HCT116 (cell line): ENCODE results near the gene TEX2. TPM values are rescaled to one million over a fixed set of nuclear protein-coding genes. Genes with fewer than 3 reads are reported as not detected.

ENCODE experiments used
- ATAC-seq: fragments of 200-7000 bp; cut with Tn5 transposase; 2 replicates; pipeline ENCODE4 v1.9.1; 2020; ENCODE audit warnings: mild to moderate bottlenecking, moderate library complexity
- BruUV-seq: library from RNA; stranded (reverse); fragments of 400-500 nt; replicated peaks from 2 replicates; lab custom pipeline; 2021; lab: Mats Ljungman, UMichigan
- CTCF ChIA-PET: fragments of 300-600 bp; sonication (Branson Sonifier 250); formaldehyde crosslinking; loops from one replicate; lab custom pipeline; 2021; ENCODE audit warnings: antibody characterized with exemption; lab: Charles Lee
- POLR2A ChIA-PET: fragments of 300-600, 350-600 bp; sonication (Branson Sonifier 250); formaldehyde crosslinking; loops from one replicate; lab custom pipeline; 2021; ENCODE audit warnings: antibody characterized with exemption; lab: Charles Lee
- RAD21 ChIA-PET, 2 experiments: fragments of 300-600 bp; sonication (Branson Sonifier 250); formaldehyde crosslinking; loops; one replicate each; lab custom pipeline; 2023; ENCODE audit warnings: low total read pairs in 2 of 2; ENCODE audit not compliant: uncharacterized antibody in 2 of 2, unreplicated experiment in 2 of 2, low non-redundant PET in 1 of 2; lab: Charles Lee
- DNase-seq: peaks from one replicate; pipeline ENCODE4 v3.0.0-alpha.2; 2010; ENCODE audit warnings: low read depth, low spot score
- H2AFZ ChIP-seq: fragments of 200-600 bp; shearing (Covaris generic), sonication (generic); 2 replicates; pipeline ENCODE4 v1.6.1; 2017; ENCODE audit warnings: low read depth, mixed run types, mixed read lengths, antibody characterized with exemption, low read length; ENCODE audit not compliant: poor library complexity, severe bottlenecking
- H3K27ac ChIP-seq: 2 replicates; pipeline ENCODE4 v1.5.1; 2012; ENCODE audit warnings: low read depth, low read length
- H3K27me3 ChIP-seq: fragments of 200-600 bp; sonication (generic); 2 replicates; pipeline ENCODE4 v1.6.1; 2016; ENCODE audit warnings: mixed run types, low read length, mixed read lengths; ENCODE audit not compliant: insufficient read depth
- H3K36me3 ChIP-seq, 2 experiments: fragments of 200-500 bp in 1 of 2; fragments of 200-600 bp in 1 of 2; sonication (Bioruptor generic) in 1 of 2; sonication (generic) in 1 of 2; 2 replicates each; pipeline versions ENCODE4 v1.5.1 to v1.6.1; 2014 to 2016; ENCODE audit warnings: low read length in 2 of 2, inconsistent platforms in 1 of 2, mixed read lengths in 1 of 2, mixed run types in 1 of 2; ENCODE audit not compliant: insufficient read depth in 2 of 2, control insufficient read depth in 1 of 2
- H3K4me1 ChIP-seq, 2 experiments: fragments of 200-600 bp in 1 of 2; sonication (generic) in 1 of 2; 2 replicates each; pipeline versions ENCODE4 v1.5.1 to v1.6.1; 2012 to 2017; ENCODE audit warnings: low read length in 2 of 2, inconsistent platforms in 1 of 2, mild to moderate bottlenecking in 1 of 2, mixed read lengths in 1 of 2, mixed run types in 1 of 2, moderate library complexity in 1 of 2; ENCODE audit not compliant: insufficient read depth in 2 of 2, control insufficient read depth in 1 of 2
- H3K4me2 ChIP-seq: fragments of 200-600 bp; sonication (generic); 2 replicates; pipeline ENCODE4 v1.6.1; 2017; ENCODE audit warnings: mixed run types, low read length, mixed read lengths
- H3K4me3 ChIP-seq, 2 experiments: fragments of 200-600 bp in 1 of 2; sonication (generic) in 1 of 2; replicated peaks in 1 of 2; 2 replicates each; pipeline ENCODE4 v1.5.1; 2011 to 2016; ENCODE audit warnings: low read length in 2 of 2, control low read depth in 1 of 2, low read depth in 1 of 2, mild to moderate bottlenecking in 1 of 2, mixed read lengths in 1 of 2, mixed run types in 1 of 2
- H3K79me2 ChIP-seq: fragments of 200-600 bp; sonication (generic); 2 replicates; pipeline ENCODE4 v1.6.1; 2017; ENCODE audit warnings: mild to moderate bottlenecking, mixed run types, low read length, moderate library complexity, mixed read lengths; ENCODE audit not compliant: insufficient read depth
- H3K9ac ChIP-seq: fragments of 200-600 bp; sonication (generic); 2 replicates; pipeline ENCODE4 v1.6.1; 2016; ENCODE audit warnings: low read length, mixed read lengths
- H3K9me2 ChIP-seq: fragments of 200-600 bp; sonication (generic), shearing (Covaris generic); 2 replicates; pipeline ENCODE4 v1.6.1; 2017; ENCODE audit warnings: mixed run types, mild to moderate bottlenecking, moderate library complexity; ENCODE audit not compliant: insufficient read depth
- H3K9me3 ChIP-seq, 2 experiments: fragments of 200-500 bp in 1 of 2; fragments of 200-600 bp in 1 of 2; sonication (Bioruptor generic) in 1 of 2; sonication (generic) in 1 of 2; 2 replicates each; pipeline ENCODE4 v1.6.1; 2014 to 2017; ENCODE audit warnings: low read length in 2 of 2, mixed read lengths in 2 of 2, inconsistent platforms in 1 of 2, low read depth in 1 of 2, mild to moderate bottlenecking in 1 of 2, mixed run types in 1 of 2, moderate library complexity in 1 of 2; ENCODE audit not compliant: control insufficient read depth in 1 of 2, insufficient read depth in 1 of 2
- H4K20me1 ChIP-seq: fragments of 200-600 bp; sonication (generic), shearing (Covaris generic); 2 replicates; pipeline ENCODE4 v1.6.1; 2017; ENCODE audit warnings: mixed run types, mild to moderate bottlenecking, moderate library complexity; ENCODE audit not compliant: insufficient read depth
- ATF3 ChIP-seq: IDR thresholded peaks from 2 replicates; pipeline ENCODE4 v1.6.1; 2012
- CBX3 ChIP-seq: IDR thresholded peaks from 2 replicates; pipeline ENCODE4 v1.6.1; 2012; ENCODE audit warnings: low read depth
- EGR1 ChIP-seq: IDR thresholded peaks from 2 replicates; pipeline ENCODE4 v1.6.1; 2012; ENCODE audit warnings: low read depth
- ELF1 ChIP-seq: IDR thresholded peaks from 2 replicates; pipeline ENCODE4 v1.6.1; 2012; ENCODE audit warnings: low read depth, borderline replicate concordance
- EZH2 ChIP-seq: fragments of 200-600 bp; sonication (generic); IDR thresholded peaks from 2 replicates; pipeline ENCODE4 v1.6.1; 2017; ENCODE audit warnings: antibody characterized with exemption, mixed run types
- EZH2phosphoT487 ChIP-seq: fragments of 200-600 bp; IDR thresholded peaks from 2 replicates; pipeline ENCODE4 v1.6.1; 2018; ENCODE audit warnings: antibody characterized with exemption, borderline replicate concordance
- JUND ChIP-seq: IDR thresholded peaks from 2 replicates; pipeline ENCODE4 v1.6.1; 2012
- POLR2A ChIP-seq: IDR thresholded peaks from 2 replicates; pipeline ENCODE4 v1.7.0; 2011; ENCODE audit warnings: borderline replicate concordance; ENCODE audit not compliant: insufficient read depth, insufficient read length; ENCODE audit errors: extremely low read depth
- POLR2AphosphoS5 ChIP-seq: IDR thresholded peaks from 2 replicates; pipeline ENCODE4 v1.6.1; 2011; ENCODE audit warnings: mild to moderate bottlenecking, low read depth, low read length, moderate library complexity
- RAD21 ChIP-seq: IDR thresholded peaks from 2 replicates; pipeline ENCODE4 v1.6.1; 2012; ENCODE audit warnings: low read depth, mild to moderate bottlenecking
- SIN3A ChIP-seq: IDR thresholded peaks from 2 replicates; pipeline ENCODE4 v1.6.1; 2012; ENCODE audit warnings: low read depth
- SP1 ChIP-seq: IDR thresholded peaks from 2 replicates; pipeline ENCODE4 v1.6.1; 2012; ENCODE audit warnings: low read depth
- SRF ChIP-seq: IDR thresholded peaks from 2 replicates; pipeline ENCODE4 v1.6.1; 2012; ENCODE audit warnings: low read depth
- TCF7L2 ChIP-seq: IDR thresholded peaks from 2 replicates; pipeline ENCODE4 v1.7.0; 2011; ENCODE audit warnings: borderline replicate concordance, inconsistent platforms; ENCODE audit not compliant: insufficient read depth, insufficient read length; ENCODE audit errors: extremely low read depth
- ZBTB33 ChIP-seq: IDR thresholded peaks from 2 replicates; pipeline ENCODE4 v1.6.1; 2011; ENCODE audit warnings: mild to moderate bottlenecking, low read length, moderate library complexity; ENCODE audit not compliant: insufficient replicate concordance; ENCODE audit errors: extremely low read depth
- ZFX ChIP-seq: fragments of 450-650 bp; IDR thresholded peaks from 2 replicates; pipeline ENCODE4 v1.6.1; 2017
- intact Hi-C: fragments of 100-400 bp; cut with micrococcal nuclease; formaldehyde crosslinking; loops from 2 replicates; pipeline ENCODE4 v1.10.0; 2022
- total RNA-seq: library from RNA; stranded (reverse); gene quantifications from one replicate; pipeline ENCODE4 v1.2.1, GENCODE V29; 2021; ENCODE audit not compliant: unreplicated experiment
- TF ChIP-seq, protein P1 (sequence below): IDR thresholded peaks from 2 replicates; pipeline ENCODE4 v1.6.1; 2012; ENCODE audit warnings: low read depth

TEX2 gene
- total RNA-seq, 1 experiment from 2014 or later = 24.6 TPM

DNA sequence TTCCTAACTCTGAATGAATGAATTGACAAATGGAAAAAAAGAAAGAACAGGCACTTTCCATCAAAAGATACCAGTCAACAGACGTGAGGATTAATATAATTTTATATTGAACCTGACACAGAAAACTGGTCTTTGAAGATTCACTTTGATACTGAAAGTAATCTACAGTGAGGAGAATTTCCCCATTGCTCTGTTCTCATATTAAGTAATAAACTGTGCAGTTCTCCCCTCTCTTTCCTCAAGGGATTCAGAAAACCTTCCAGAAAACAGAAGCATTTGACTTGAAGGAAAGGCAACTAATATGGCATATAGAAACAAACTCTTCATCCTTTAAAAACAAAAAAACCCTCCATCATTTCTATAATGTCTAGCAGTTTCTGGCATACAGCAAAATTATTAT lies 2.2 kb downstream of the TEX2 start (continued):
- TF ChIP-seq, protein P1, sequence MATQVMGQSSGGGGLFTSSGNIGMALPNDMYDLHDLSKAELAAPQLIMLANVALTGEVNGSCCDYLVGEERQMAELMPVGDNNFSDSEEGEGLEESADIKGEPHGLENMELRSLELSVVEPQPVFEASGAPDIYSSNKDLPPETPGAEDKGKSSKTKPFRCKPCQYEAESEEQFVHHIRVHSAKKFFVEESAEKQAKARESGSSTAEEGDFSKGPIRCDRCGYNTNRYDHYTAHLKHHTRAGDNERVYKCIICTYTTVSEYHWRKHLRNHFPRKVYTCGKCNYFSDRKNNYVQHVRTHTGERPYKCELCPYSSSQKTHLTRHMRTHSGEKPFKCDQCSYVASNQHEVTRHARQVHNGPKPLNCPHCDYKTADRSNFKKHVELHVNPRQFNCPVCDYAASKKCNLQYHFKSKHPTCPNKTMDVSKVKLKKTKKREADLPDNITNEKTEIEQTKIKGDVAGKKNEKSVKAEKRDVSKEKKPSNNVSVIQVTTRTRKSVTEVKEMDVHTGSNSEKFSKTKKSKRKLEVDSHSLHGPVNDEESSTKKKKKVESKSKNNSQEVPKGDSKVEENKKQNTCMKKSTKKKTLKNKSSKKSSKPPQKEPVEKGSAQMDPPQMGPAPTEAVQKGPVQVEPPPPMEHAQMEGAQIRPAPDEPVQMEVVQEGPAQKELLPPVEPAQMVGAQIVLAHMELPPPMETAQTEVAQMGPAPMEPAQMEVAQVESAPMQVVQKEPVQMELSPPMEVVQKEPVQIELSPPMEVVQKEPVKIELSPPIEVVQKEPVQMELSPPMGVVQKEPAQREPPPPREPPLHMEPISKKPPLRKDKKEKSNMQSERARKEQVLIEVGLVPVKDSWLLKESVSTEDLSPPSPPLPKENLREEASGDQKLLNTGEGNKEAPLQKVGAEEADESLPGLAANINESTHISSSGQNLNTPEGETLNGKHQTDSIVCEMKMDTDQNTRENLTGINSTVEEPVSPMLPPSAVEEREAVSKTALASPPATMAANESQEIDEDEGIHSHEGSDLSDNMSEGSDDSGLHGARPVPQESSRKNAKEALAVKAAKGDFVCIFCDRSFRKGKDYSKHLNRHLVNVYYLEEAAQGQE = no peak
- TF ChIP-seq ELF1 (no peak), SIN3A (no peak), SRF (no peak), JUND (no peak), EGR1 (no peak)

DNA sequence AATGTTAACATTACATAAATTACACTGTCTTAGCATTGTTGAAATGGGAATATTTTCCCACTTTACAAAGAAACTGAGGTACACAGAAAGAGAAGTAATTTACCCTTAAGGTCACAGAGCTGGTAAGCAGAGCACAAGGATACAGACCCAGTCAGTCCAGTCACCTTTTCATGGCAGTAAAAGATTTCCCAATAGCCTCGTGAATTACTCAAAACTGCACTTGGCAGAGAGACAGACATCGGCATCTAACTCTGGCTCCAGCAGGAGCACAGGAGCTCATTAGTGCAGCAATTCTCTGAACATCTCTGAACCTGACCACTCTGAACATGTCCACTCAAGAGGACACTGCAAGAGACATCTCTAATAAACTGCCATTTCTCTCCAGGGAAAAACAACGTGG lies 3.1 kb downstream of the TEX2 start:
- ChIA-PET CTCF (no interaction called here), POLR2A (no interaction called here), RAD21 (no interaction called here)
- Histone ChIP-seq H2AFZ (no peak overlapping the region), H3K4me3 (no peak overlapping the region), H3K4me2 (no peak overlapping the region), H3K9me3 (no peaks in the 10 kb centered on the region), H3K4me1 (peaks cover 9 to 27% of the 10 kb centered on the region in 2 experiments), H4K20me1 (no peaks in the 10 kb centered on the region), H3K36me3 (no peaks in the 10 kb centered on the region), H3K9ac (no peak overlapping the region), H3K27ac (no peak overlapping the region), H3K9me2 (no peaks in the 10 kb centered on the region), H3K79me2 (peaks cover 63% of the 10 kb centered on the region), H3K27me3 (no peaks in the 10 kb centered on the region)
- TF ChIP-seq EGR1 (no peak), SIN3A (no peak), JUND (no peak), POLR2A (no peak), TCF7L2 (no peak), ATF3 (no peak), POLR2AphosphoS5 (no peak), SP1 (no peak), CBX3 (no peak), EZH2 (no peak), RAD21 (no peak), ZFX (no peak), ZBTB33 (no peak), EZH2phosphoT487 (no peak)
- TF ChIP-seq, protein P1 = no peak
- no peak for DNase-seq
- intact Hi-C loops = loop anchor here (5.0 kb wide), 1 partner anchor 113 kb away; no protein-coding TSS in a partner anchor
- BruUV-seq = no TSS peak
- ATAC-seq = no peak
